C4-2B (cell line): ENCODE measurements around the gene SMIM10.

ENCODE experiments used
- H3K27ac ChIP-seq: fragments of 450-650 bp; 2 replicates; pipeline ENCODE4 v1.5.1; 2017
- ZFX ChIP-seq: fragments of 450-650 bp; IDR thresholded peaks from 2 replicates; pipeline ENCODE4 v1.6.1; 2017
- TF ChIP-seq, protein P1 (sequence below): fragments of 450-650 bp; conservative IDR thresholded peaks from 2 replicates; pipeline ENCODE4 v1.5.1; 2017; ENCODE audit warnings: mild to moderate bottlenecking

Gene SMIM10

DNA sequence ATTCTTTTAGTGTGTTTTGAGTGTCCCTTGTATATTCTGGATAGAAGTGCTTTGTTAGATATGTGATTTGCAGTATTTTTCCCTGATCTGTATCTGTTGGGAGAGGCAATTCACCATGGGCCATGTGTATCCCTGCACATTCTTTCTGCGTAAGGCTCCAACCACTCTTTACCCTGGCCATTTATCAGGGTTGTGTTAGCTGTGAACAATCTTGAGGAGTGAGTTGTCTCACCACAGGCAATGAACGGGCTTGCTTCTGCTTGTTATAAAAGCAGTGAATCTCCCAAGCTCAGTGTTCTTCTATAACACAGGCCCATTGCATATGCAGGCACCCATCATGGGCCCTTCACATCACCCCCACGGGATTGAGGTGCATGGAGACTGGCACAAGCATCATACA, 18.9 kb upstream of the SMIM10 start:
- TF ChIP-seq, protein P1, sequence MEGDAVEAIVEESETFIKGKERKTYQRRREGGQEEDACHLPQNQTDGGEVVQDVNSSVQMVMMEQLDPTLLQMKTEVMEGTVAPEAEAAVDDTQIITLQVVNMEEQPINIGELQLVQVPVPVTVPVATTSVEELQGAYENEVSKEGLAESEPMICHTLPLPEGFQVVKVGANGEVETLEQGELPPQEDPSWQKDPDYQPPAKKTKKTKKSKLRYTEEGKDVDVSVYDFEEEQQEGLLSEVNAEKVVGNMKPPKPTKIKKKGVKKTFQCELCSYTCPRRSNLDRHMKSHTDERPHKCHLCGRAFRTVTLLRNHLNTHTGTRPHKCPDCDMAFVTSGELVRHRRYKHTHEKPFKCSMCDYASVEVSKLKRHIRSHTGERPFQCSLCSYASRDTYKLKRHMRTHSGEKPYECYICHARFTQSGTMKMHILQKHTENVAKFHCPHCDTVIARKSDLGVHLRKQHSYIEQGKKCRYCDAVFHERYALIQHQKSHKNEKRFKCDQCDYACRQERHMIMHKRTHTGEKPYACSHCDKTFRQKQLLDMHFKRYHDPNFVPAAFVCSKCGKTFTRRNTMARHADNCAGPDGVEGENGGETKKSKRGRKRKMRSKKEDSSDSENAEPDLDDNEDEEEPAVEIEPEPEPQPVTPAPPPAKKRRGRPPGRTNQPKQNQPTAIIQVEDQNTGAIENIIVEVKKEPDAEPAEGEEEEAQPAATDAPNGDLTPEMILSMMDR: no peak
- TF ChIP-seq ZFX: no peak

DNA sequence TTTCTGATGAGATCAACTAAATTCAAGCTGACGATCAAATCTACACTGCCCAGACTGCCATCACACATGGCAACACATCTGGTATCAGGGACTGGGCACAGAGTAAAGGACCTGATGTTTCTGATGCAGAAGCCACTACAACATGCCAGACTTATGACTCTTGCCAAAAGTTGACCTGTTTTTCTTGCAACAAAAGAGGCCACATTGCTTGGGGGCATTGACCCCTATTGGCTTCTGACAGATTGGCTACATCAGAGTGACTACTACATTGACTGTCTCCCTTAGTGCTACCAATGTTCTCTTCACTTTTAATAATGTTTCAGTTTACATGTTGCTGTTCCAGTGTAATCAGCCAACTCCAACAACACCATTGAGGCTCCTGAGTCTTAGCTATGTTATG, 15.3 kb upstream of the SMIM10 start:
- H3K27ac ChIP-seq: no peak overlapping the region
- TF ChIP-seq, protein P1: no peak
- TF ChIP-seq ZFX: no peak

More for the DNA sequence above, 18.9 kb upstream of the SMIM10 start:
- H3K27ac ChIP-seq: no peak overlapping the region

- TF ChIP-seq, protein P1: no peak
- no peak for TF ChIP-seq ZFX
- no peak overlapping the region for H3K27ac ChIP-seq
Measured at GRCh38 chrX:134981910-134982309, 8.9 kb upstream of the SMIM10 start.

- TF ChIP-seq, protein P1: no peak
- no peak for TF ChIP-seq ZFX
Measured at GRCh38 chrX:134982748-134983147, 8.0 kb upstream of the SMIM10 start.

GRCh38 chrX:134985479-134985878, 5.3 kb upstream of the SMIM10 start:
- H3K27ac ChIP-seq: no peak overlapping the region
- no peak for TF ChIP-seq ZFX
- TF ChIP-seq, protein P1: no peak

More at GRCh38 chrX:134982748-134983147, 8.0 kb upstream of the SMIM10 start:
- H3K27ac ChIP-seq: no peak overlapping the region

- TF ChIP-seq ZFX: no peak
Measured at GRCh38 chrX:134990475-134990800, 353 bp upstream of the SMIM10 start.

DNA sequence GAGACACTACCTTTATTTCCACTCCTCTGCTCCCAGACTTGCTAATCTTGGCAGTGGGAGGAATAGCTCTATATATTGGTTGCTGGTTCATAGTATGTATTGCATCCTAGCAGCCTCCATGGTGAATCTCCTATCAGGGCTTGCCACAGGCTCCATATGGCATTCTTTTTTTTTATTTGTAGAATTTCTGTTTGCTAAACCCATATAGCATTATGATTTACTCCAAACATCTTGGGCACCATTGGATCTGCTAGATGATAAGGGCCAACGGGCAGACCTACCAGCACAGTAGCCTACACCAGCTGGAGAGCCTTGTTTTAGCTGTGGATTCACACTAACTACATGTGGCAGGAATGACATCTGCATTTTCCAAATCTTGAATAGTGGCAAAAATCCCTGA, 6.9 kb downstream of the SMIM10 start:
- TF ChIP-seq, protein P1: no peak
- TF ChIP-seq ZFX: no peak
- H3K27ac ChIP-seq: no peak overlapping the region

More at GRCh38 chrX:134990475-134990800, 353 bp upstream of the SMIM10 start:
- no peak overlapping the region for H3K27ac ChIP-seq

DNA sequence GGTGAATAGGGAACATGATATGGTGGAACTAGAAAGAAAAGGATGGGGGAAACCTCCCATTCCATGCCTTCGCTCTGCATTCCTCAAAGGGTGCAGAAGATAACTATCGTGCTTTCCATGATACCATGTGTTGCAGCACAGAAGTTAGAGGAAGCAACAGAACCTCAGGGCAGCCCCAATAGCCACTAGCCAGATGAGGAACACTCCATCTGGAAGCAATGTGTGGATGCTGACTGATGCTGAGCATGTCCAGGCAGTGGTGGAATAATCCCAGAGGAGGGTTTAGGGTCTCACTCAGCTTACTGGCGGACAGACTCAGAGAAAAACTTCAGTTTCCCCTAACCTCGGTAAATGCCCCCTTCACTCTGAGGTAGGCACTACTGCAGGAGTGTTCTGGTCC, 7.5 kb downstream of the SMIM10 start:
- H3K27ac ChIP-seq: no peak overlapping the region
- TF ChIP-seq, protein P1: no peak
- TF ChIP-seq ZFX: no peak
